C4-2B (cell line): ENCODE data around the gene DNAAF3.

Experiments
- ZFX ChIP-seq: fragments of 450-650 bp; IDR thresholded peaks from 2 replicates; pipeline ENCODE4 v1.6.1; 2017
- TF ChIP-seq, protein P1 (sequence below): fragments of 450-650 bp; conservative IDR thresholded peaks from 2 replicates; pipeline ENCODE4 v1.5.1; 2017; ENCODE audit warnings: mild to moderate bottlenecking

- TF ChIP-seq, protein P1, sequence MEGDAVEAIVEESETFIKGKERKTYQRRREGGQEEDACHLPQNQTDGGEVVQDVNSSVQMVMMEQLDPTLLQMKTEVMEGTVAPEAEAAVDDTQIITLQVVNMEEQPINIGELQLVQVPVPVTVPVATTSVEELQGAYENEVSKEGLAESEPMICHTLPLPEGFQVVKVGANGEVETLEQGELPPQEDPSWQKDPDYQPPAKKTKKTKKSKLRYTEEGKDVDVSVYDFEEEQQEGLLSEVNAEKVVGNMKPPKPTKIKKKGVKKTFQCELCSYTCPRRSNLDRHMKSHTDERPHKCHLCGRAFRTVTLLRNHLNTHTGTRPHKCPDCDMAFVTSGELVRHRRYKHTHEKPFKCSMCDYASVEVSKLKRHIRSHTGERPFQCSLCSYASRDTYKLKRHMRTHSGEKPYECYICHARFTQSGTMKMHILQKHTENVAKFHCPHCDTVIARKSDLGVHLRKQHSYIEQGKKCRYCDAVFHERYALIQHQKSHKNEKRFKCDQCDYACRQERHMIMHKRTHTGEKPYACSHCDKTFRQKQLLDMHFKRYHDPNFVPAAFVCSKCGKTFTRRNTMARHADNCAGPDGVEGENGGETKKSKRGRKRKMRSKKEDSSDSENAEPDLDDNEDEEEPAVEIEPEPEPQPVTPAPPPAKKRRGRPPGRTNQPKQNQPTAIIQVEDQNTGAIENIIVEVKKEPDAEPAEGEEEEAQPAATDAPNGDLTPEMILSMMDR = no peak
- no peak for TF ChIP-seq ZFX
Observed at GRCh38 chr19:55189403-55189835, 23.0 kb upstream of the DNAAF3 start.
